Measurements from ENCODE around the gene MAPK8IP3.

The MAPK8IP3 gene

DNA sequence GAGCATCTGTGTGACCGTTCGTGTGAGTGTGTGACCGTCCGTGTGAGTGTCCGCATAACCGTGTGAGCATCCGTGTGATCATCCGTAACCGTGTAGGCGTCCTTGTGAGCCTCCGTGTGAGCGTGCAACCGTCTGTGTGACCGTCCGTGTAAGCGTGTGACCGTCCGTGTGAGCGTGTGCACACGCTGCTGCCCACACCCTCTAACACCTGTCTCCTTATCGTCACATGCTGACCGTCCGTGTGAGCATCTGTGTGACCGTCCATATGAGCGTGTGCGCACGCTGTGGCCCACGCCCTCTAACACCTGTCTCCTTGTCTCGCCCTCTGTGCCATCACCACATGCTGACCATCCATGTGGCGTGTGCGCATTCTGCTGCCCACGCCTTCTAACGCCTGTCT, 34.2 kb downstream of the MAPK8IP3 start:
- H3K27ac ChIP-seq (replicated peaks): no peak overlapping the region
- no peak overlapping the region for H3K4me3 ChIP-seq (replicated peaks; ENCODE audit: insufficient read depth, low read length)
- TF ChIP-seq POLR2AphosphoS5 (IDR thresholded peaks at IDR 0.05; ENCODE audit: low read depth): no peak
- H3K27me3 ChIP-seq (ENCODE audit: insufficient read depth, poor library complexity, severe bottlenecking): no peaks in the 10 kb centered on the region
- no peak for DNase-seq (ENCODE audit: low read depth in 1 of 2, low spot score in 1 of 2)

DNA sequence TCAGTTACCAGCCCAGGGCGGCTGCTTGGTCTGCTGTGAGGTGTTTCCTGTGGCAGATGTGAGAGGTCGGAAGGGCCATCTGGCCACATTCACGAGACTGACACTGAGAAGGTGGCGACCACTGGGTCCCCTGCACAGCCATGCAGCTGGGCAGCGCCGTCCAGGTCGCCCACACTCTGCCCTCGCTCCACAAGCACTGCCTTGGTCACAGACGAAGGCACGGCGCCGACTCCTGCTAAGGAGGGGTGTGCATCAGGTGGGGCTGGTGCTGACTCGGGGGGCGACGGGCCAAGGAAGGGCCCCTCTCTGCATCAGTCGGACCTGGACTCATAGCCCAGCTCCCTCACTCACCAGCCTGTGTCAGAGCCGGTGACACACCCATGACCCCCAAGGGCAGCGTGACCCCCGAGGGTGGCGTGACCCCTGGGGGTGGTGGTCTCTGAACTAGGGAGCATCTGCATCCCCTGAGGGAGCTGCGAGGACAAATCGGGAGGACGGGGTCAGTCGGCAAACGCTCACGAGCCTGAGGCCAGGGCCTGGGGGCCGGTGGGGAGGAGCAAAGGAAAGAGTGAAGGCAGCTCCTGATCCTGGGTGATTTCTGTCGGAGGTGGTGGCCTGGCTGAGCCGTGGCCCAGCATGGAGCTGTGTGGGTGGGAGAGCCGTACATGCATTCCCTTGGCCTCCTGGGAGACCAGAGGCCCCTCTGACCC, 34.9 kb downstream of the MAPK8IP3 start:
- TF ChIP-seq GABPA (IDR thresholded peaks at IDR 0.05; ENCODE audit: low read depth): no peak
- TF ChIP-seq, protein P1, sequence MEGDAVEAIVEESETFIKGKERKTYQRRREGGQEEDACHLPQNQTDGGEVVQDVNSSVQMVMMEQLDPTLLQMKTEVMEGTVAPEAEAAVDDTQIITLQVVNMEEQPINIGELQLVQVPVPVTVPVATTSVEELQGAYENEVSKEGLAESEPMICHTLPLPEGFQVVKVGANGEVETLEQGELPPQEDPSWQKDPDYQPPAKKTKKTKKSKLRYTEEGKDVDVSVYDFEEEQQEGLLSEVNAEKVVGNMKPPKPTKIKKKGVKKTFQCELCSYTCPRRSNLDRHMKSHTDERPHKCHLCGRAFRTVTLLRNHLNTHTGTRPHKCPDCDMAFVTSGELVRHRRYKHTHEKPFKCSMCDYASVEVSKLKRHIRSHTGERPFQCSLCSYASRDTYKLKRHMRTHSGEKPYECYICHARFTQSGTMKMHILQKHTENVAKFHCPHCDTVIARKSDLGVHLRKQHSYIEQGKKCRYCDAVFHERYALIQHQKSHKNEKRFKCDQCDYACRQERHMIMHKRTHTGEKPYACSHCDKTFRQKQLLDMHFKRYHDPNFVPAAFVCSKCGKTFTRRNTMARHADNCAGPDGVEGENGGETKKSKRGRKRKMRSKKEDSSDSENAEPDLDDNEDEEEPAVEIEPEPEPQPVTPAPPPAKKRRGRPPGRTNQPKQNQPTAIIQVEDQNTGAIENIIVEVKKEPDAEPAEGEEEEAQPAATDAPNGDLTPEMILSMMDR (IDR thresholded peaks at IDR 0.05; ENCODE audit: insufficient read depth, low read length): no peak
- TF ChIP-seq, protein P2, sequence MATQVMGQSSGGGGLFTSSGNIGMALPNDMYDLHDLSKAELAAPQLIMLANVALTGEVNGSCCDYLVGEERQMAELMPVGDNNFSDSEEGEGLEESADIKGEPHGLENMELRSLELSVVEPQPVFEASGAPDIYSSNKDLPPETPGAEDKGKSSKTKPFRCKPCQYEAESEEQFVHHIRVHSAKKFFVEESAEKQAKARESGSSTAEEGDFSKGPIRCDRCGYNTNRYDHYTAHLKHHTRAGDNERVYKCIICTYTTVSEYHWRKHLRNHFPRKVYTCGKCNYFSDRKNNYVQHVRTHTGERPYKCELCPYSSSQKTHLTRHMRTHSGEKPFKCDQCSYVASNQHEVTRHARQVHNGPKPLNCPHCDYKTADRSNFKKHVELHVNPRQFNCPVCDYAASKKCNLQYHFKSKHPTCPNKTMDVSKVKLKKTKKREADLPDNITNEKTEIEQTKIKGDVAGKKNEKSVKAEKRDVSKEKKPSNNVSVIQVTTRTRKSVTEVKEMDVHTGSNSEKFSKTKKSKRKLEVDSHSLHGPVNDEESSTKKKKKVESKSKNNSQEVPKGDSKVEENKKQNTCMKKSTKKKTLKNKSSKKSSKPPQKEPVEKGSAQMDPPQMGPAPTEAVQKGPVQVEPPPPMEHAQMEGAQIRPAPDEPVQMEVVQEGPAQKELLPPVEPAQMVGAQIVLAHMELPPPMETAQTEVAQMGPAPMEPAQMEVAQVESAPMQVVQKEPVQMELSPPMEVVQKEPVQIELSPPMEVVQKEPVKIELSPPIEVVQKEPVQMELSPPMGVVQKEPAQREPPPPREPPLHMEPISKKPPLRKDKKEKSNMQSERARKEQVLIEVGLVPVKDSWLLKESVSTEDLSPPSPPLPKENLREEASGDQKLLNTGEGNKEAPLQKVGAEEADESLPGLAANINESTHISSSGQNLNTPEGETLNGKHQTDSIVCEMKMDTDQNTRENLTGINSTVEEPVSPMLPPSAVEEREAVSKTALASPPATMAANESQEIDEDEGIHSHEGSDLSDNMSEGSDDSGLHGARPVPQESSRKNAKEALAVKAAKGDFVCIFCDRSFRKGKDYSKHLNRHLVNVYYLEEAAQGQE (IDR thresholded peaks at IDR 0.05; ENCODE audit: insufficient replicate concordance, low read depth): no peak
- no peak for TF ChIP-seq POLR2AphosphoS5 (IDR thresholded peaks at IDR 0.05; ENCODE audit: low read depth)
- TF ChIP-seq SPI1 (IDR thresholded peaks at IDR 0.05; ENCODE audit: borderline replicate concordance, low read depth): no peak
- no peak overlapping the region for H3K4me3 ChIP-seq (replicated peaks; ENCODE audit: insufficient read depth, low read length)
- H3K27ac ChIP-seq (replicated peaks): no peak overlapping the region
- no peak for DNase-seq (ENCODE audit: low read depth in 1 of 2, low spot score in 1 of 2)
- H3K27me3 ChIP-seq (ENCODE audit: insufficient read depth, poor library complexity, severe bottlenecking): no peaks in the 10 kb centered on the region

DNA sequence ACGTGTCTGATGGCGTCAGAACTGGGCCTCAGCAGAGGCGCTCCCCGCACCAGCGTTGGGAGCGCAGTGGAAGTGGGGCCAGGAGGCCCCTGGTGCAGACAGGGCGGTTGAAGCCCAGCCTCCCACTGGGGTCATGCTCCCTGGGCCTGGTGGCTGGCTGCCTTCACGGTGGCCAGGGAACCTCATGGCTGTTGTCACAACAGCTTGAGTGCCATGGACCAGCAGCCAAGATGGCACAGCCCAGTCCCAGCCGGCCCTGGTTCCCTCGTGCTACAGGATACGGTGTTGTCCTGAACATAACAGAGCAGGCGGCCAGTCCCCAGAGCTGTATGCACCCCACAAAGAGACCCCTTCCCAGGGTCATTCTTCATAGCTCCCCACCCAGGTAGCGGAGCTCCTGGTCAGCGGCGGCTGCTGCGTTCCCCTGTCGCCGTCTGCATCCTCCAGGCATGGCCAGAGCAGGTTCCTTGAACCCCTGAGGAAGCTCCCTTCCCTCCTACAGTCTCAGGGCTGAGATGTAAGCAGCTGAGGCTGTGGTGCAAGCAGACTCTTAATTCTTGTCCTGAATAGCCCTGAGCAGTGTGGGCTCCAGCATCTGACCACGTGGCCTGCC, 35.7 kb downstream of the MAPK8IP3 start:
- no peak for DNase-seq (ENCODE audit: low read depth in 1 of 2, low spot score in 1 of 2)
- no peaks in the 10 kb centered on the region for H3K27me3 ChIP-seq (ENCODE audit: insufficient read depth, poor library complexity, severe bottlenecking)

DNA sequence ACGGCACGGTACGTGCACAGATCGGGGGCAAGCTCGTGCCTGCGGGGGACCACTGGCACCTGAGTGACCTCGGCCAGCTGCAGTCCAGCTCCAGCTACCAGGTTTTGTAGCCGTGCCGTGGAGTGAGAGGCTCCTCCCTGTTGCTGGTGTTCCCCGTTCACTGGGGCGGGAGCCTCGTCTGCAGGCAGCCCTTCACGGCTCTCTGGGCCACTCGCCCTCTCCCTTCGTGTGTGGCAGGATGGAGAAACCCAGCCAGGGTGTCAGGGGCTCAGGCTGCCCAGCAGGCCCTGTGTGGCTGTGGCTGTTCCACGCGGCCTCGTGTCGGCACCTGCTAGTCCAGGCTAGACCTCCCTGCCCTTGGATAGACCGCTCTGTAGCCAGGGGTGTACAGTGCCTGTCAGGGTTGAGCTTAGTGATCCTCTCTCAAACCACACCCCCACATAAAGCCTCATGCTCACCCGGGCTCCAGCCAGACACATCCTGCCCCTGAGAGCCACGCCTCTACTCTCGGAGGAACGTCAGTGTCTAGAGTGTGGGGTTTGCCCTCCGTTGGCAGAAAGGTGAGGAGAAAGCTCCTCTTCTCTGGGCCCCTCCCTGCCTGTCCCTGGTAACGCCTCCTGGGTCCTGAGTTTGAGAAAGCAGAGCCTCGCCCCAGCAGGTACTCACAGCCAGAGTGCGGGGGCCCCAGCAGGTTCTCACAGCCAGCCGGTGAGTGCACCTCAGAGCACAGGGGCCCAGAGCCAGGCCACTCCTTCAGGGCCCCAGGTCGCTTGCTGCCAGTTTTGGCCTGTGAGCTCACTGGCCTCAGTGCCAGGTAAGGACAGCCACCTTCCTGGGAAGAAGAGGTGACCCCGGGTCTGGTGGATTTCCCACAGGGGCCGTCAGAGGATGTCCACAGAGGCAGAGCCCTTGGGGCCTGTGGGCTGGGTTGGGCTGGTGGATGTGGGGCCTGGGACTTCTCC, 37.7 kb downstream of the MAPK8IP3 start:
- H3K4me3 ChIP-seq (replicated peaks; ENCODE audit: insufficient read depth, low read length): no peak overlapping the region
- no peak for DNase-seq (ENCODE audit: low read depth in 1 of 2, low spot score in 1 of 2)
- no peak for TF ChIP-seq POLR2AphosphoS5 (IDR thresholded peaks at IDR 0.05; ENCODE audit: low read depth)
- no peak for TF ChIP-seq GABPA (IDR thresholded peaks at IDR 0.05; ENCODE audit: low read depth)
- TF ChIP-seq, protein P2 (IDR thresholded peaks at IDR 0.05; ENCODE audit: insufficient replicate concordance, low read depth): no peak
- TF ChIP-seq SPI1 (IDR thresholded peaks at IDR 0.05; ENCODE audit: borderline replicate concordance, low read depth): no peak
- TF ChIP-seq, protein P1 (IDR thresholded peaks at IDR 0.05; ENCODE audit: insufficient read depth, low read length): no peak
- H3K27me3 ChIP-seq (ENCODE audit: insufficient read depth, poor library complexity, severe bottlenecking): no peaks in the 10 kb centered on the region
- no peak overlapping the region for H3K27ac ChIP-seq (replicated peaks)

More for the DNA sequence above, 35.7 kb downstream of the MAPK8IP3 start:
- TF ChIP-seq GABPA (IDR thresholded peaks at IDR 0.05; ENCODE audit: low read depth): no peak
- no peak overlapping the region for H3K4me3 ChIP-seq (replicated peaks; ENCODE audit: insufficient read depth, low read length)
- no peak overlapping the region for H3K27ac ChIP-seq (replicated peaks)
